Neuronal stem cell (in vitro differentiated cells): Measurements from ENCODE around the gene ETV6.

ENCODE experiments used
- DNase-seq: peaks from one replicate; pipeline ENCODE4 v3.0.0-alpha.2; 2013; ENCODE audit warnings: low spot score
- H2AFZ ChIP-seq: one replicate; pipeline ENCODE4 v1.6.1; 2013; ENCODE audit warnings: mild to moderate bottlenecking, low read length, inconsistent platforms
- H2AK5ac ChIP-seq: 2 replicates; pipeline ENCODE4 v1.6.1; 2013; ENCODE audit warnings: low read depth, mild to moderate bottlenecking, inconsistent platforms, low read length, moderate library complexity, mixed read lengths
- H2BK120ac ChIP-seq: 2 replicates; pipeline ENCODE4 v1.6.1; 2013; ENCODE audit warnings: low read depth, mild to moderate bottlenecking, inconsistent platforms, low read length, moderate library complexity, mixed read lengths
- H2BK12ac ChIP-seq: one replicate; pipeline ENCODE4 v1.6.1; 2013; ENCODE audit warnings: low read length, inconsistent platforms
- H2BK15ac ChIP-seq: 2 replicates; pipeline ENCODE4 v1.6.1; 2013; ENCODE audit warnings: mild to moderate bottlenecking, low read length, inconsistent platforms, mixed read lengths
- H2BK5ac ChIP-seq: one replicate; pipeline ENCODE4 v1.6.1; 2013; ENCODE audit warnings: inconsistent platforms, mild to moderate bottlenecking, low read length, moderate library complexity
- H3K14ac ChIP-seq: one replicate; pipeline ENCODE4 v1.6.1; 2013; ENCODE audit warnings: low read length, inconsistent platforms
- H3K18ac ChIP-seq: 2 replicates; pipeline ENCODE4 v1.6.1; 2013; ENCODE audit warnings: low read length, inconsistent platforms
- H3K23ac ChIP-seq: 2 replicates; pipeline ENCODE4 v1.6.1; 2013; ENCODE audit warnings: low read depth, mild to moderate bottlenecking, mixed read lengths, low read length, inconsistent platforms; ENCODE audit not compliant: poor library complexity
- H3K27ac ChIP-seq: replicated peaks from 3 replicates; pipeline ENCODE4 v1.5.1; 2013; ENCODE audit warnings: low read length, inconsistent platforms
- H3K27me3 ChIP-seq, 3 experiments: 2 replicates each; pipeline ENCODE4 v1.6.1; 2013; ENCODE audit warnings: low read length in 3 of 3, mild to moderate bottlenecking in 2 of 3, inconsistent platforms in 1 of 3, low read depth in 1 of 3, mixed read lengths in 1 of 3, moderate library complexity in 1 of 3; ENCODE audit not compliant: control insufficient read depth in 3 of 3, insufficient read depth in 3 of 3
- H3K36me3 ChIP-seq, 2 donors: replicated peaks in 1 of 2; 2 replicates each; pipeline ENCODE4 v1.6.1; 2013; ENCODE audit warnings: low read length in 2 of 2; ENCODE audit not compliant: control insufficient read depth in 2 of 2, insufficient read depth in 2 of 2
- H3K4ac ChIP-seq: 2 replicates; pipeline ENCODE4 v1.6.1; 2013; ENCODE audit warnings: inconsistent platforms, mild to moderate bottlenecking, low read length, moderate library complexity
- H3K4me1 ChIP-seq, 2 donors: 1 replicate in 1 of 2; 2 replicates in 1 of 2; pipeline ENCODE4 v1.6.1; 2013; ENCODE audit warnings: low read length in 2 of 2, low read depth in 1 of 2; ENCODE audit not compliant: control insufficient read depth in 2 of 2, insufficient read depth in 1 of 2
- H3K4me2 ChIP-seq: one replicate; pipeline ENCODE4 v1.6.1; 2013; ENCODE audit warnings: mild to moderate bottlenecking, low read length, inconsistent platforms; ENCODE audit not compliant: insufficient read depth, poor library complexity, severe bottlenecking
- H3K4me3 ChIP-seq, 2 donors: 2 replicates each; pipeline ENCODE4 v1.5.1; 2013; ENCODE audit warnings: low read length in 2 of 2, mild to moderate bottlenecking in 2 of 2, inconsistent platforms in 1 of 2, moderate library complexity in 1 of 2
- H3K79me1 ChIP-seq: one replicate; pipeline ENCODE4 v1.6.1; 2013; ENCODE audit warnings: low read depth, mild to moderate bottlenecking, inconsistent platforms, low read length, moderate library complexity
- H3K9ac ChIP-seq: one replicate; pipeline ENCODE4 v1.6.1; 2013; ENCODE audit warnings: mild to moderate bottlenecking, low read depth, low read length, inconsistent platforms; ENCODE audit not compliant: poor library complexity
- H3K9me3 ChIP-seq, 2 donors: replicated peaks in 1 of 2; 2 replicates each; pipeline versions ENCODE3 to v1.6.1; 2013; ENCODE audit warnings: low read length in 2 of 2, mild to moderate bottlenecking in 2 of 2, inconsistent platforms in 1 of 2, low read depth in 1 of 2, mixed read lengths in 1 of 2, moderate library complexity in 1 of 2; ENCODE audit not compliant: control insufficient read depth in 2 of 2, insufficient read depth in 1 of 2
- H4K8ac ChIP-seq: one replicate; pipeline ENCODE4 v1.6.1; 2013; ENCODE audit warnings: low read depth, mild to moderate bottlenecking, inconsistent platforms, low read length, moderate library complexity
- H4K91ac ChIP-seq: one replicate; pipeline ENCODE4 v1.6.1; 2013; ENCODE audit warnings: low read length, low read depth, mild to moderate bottlenecking, inconsistent platforms; ENCODE audit not compliant: poor library complexity
- WGBS, 2 donors: extraction: QIAGEN DNeasy Blood & Tissue Kit; methylation state at CpG; one replicate each; pipeline ENCODE4 v1.1.7; 2013; ENCODE audit warnings: missing lambda C conversion rate in 2 of 2, mixed read lengths in 1 of 2; ENCODE audit not compliant: insufficient read length in 2 of 2, insufficient replicate concordance in 1 of 2; ENCODE audit errors: extremely low coverage in 2 of 2; 5-methylcytosine and 5-hydroxymethylcytosine counted together

The ETV6 gene

DNA sequence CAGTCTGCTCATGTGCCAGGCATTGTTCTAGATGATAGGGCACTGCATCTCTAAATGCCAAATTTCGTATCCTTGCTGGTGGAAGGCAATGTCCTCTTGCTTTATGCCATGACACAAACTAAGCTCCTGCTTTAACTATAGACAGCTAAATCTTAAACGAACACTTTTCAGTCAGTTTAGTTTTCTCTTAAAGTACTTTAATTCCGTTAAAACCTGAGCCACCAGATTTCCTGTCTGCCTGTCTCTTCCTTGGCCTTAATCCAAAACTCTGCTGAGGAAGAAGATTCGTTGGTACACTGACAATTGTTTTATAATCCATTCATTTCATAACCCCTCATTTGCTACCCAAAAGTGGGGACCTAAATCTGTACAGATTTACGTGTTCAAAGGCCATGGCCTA lies 226.8 kb downstream of the ETV6 start:
- Histone ChIP-seq H2BK120ac (no peak overlapping the region), H3K4me3 (no peak overlapping the region)
- no peak for DNase-seq

GRCh38 chr12:11877102-11877826 lies 227.8 kb downstream of the ETV6 start:
- no peak overlapping the region for H3K14ac ChIP-seq
- peaks cover 12 to 27% of the 10 kb centered on the region in 2 donors for H3K4me1 ChIP-seq
- no peak overlapping the region for H2BK120ac ChIP-seq
- H3K4me2 ChIP-seq: no peak overlapping the region
- H3K4me3 ChIP-seq: no peak overlapping the region
- no peak overlapping the region for H3K9ac ChIP-seq
- no peak for DNase-seq
- H2AFZ ChIP-seq: no peak overlapping the region
- no CpG with 5 or more reads among the region's 7 CpGs for WGBS, 2 donors
- H3K4ac ChIP-seq: no peak overlapping the region
- no peak overlapping the region for H2AK5ac ChIP-seq
- no peak overlapping the region for H4K91ac ChIP-seq
- no peak overlapping the region for H3K18ac ChIP-seq
- H3K23ac ChIP-seq: no peak overlapping the region
- no peak overlapping the region for H2BK5ac ChIP-seq
- H3K79me1 ChIP-seq: no peaks in the 10 kb centered on the region
- H2BK15ac ChIP-seq: no peak overlapping the region
- no peak overlapping the region for H4K8ac ChIP-seq
- H3K27me3 ChIP-seq: no peaks in the 10 kb centered on the region
- H2BK12ac ChIP-seq: no peak overlapping the region
- no peak overlapping the region for H3K27ac ChIP-seq
- no peaks in the 10 kb centered on the region for H3K9me3 ChIP-seq
- H3K36me3 ChIP-seq: no peaks in the 10 kb centered on the region

More for the DNA sequence above, 226.8 kb downstream of the ETV6 start:
- H3K18ac ChIP-seq: no peak overlapping the region
- H2BK5ac ChIP-seq: no peak overlapping the region
- H3K4me1 ChIP-seq: peaks cover 12 to 27% of the 10 kb centered on the region in 2 donors
- H2BK15ac ChIP-seq: no peak overlapping the region
- H2AK5ac ChIP-seq: no peak overlapping the region
- no peak overlapping the region for H2AFZ ChIP-seq
- H3K9me3 ChIP-seq: no peaks in the 10 kb centered on the region
- no peak overlapping the region for H4K91ac ChIP-seq
- no peak overlapping the region for H3K27ac ChIP-seq
- no CpG with 5 or more reads among the region's 5 CpGs for WGBS, 2 donors
- H3K4me2 ChIP-seq: no peak overlapping the region
- H3K79me1 ChIP-seq: no peaks in the 10 kb centered on the region
- no peak overlapping the region for H3K9ac ChIP-seq
- peaks cover 0 to 9% of the 10 kb centered on the region in 2 donors for H3K36me3 ChIP-seq
- no peaks in the 10 kb centered on the region for H3K27me3 ChIP-seq
- no peak overlapping the region for H3K23ac ChIP-seq
- no peak overlapping the region for H3K4ac ChIP-seq
- no peak overlapping the region for H4K8ac ChIP-seq
- no peak overlapping the region for H3K14ac ChIP-seq
- no peak overlapping the region for H2BK12ac ChIP-seq

DNA sequence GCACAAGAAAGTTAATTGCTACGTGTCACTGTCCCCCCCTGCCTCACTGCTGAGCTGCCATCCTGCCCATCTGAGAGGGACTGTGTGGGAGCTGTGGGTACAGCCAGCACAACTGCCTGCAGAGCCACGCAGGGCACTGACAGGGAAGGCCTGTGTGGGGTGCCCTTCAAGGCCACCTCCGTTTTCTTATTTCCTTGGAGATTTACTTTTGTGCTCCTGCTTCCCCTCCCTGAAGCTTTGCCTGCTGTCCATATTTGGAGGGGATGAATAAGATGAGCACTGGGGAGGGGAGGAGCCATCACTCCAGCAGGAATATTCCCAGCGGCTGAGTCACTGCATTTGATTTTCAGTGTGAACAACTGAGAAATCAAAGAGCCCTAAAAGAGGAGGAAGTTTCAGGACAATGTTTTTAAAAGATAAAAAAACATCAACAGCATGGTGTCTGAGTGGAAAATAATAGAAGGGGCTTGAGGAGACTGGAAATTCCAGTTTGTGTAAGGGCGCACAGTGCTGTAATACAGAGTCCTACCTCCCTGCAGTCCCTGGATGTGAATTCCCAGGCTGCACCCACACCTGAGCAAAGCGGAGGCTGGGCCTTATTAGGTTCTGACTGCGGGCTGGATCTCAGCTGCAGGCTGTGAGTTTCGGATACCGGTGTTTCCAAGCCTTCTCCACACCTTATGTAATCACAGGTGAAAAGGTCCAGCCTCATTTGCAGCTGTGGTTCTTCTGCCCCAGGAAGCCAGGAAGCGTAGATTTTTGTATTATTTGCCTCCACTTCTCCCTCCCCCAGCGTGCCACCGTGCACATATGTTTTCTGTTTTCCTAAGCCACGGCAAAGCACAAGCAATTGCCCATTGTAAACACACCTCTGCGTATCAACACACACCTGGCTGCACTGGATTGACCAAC lies 228.7 kb downstream of the ETV6 start:
- no peak for DNase-seq
- H3K27ac ChIP-seq: no peak overlapping the region

DNA sequence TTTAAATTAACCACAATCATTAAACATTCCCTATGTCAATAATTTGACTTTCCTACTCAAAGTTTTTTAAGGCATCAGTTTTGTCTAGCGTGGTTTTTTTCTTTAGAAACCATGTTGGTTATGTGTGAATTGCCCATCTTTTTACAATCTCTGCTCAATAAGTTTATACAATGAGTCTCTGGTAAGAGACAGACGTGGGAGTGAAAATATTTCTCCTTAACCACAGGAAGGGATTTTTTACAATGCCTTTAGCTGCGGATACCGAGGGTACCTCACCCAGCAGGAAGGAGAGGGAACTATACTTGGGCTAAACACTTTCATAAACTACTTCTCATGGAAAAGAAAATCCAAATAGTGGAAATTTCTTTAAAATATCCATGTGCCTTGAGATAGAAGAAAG lies 229.8 kb downstream of the ETV6 start:
- Histone ChIP-seq H3K18ac (no peak overlapping the region), H3K4me3 (no peak overlapping the region), H2BK120ac (no peak overlapping the region), H3K4ac (no peak overlapping the region), H3K9me3 (no peaks in the 10 kb centered on the region), H3K27me3 (no peaks in the 10 kb centered on the region), H3K4me2 (no peak overlapping the region), H3K14ac (no peak overlapping the region), H2BK5ac (no peak overlapping the region), H3K4me1 (peaks cover 17 to 30% of the 10 kb centered on the region in 2 donors), H2BK15ac (no peak overlapping the region), H4K8ac (no peak overlapping the region), H4K91ac (no peak overlapping the region), H3K79me1 (no peaks in the 10 kb centered on the region), H3K23ac (no peak overlapping the region), H3K36me3 (peaks cover 0 to 10% of the 10 kb centered on the region in 2 donors), H3K27ac (no peak overlapping the region), H2BK12ac (no peak overlapping the region), H2AK5ac (no peak overlapping the region), H3K9ac (no peak overlapping the region), H2AFZ (no peak overlapping the region)
- no peak for DNase-seq
- WGBS, 2 donors: no CpG with 5 or more reads among the region's 4 CpGs

More for the DNA sequence above, 228.7 kb downstream of the ETV6 start:
- Histone ChIP-seq H2AFZ (no peak overlapping the region), H3K4me3 (no peak overlapping the region), H3K4me2 (no peak overlapping the region), H3K4me1 (peaks cover 12 to 27% of the 10 kb centered on the region in 2 donors), H3K36me3 (peaks cover 0 to 5% of the 10 kb centered on the region in 2 donors), H3K23ac (no peak overlapping the region), H3K79me1 (no peaks in the 10 kb centered on the region), H3K27me3 (no peaks in the 10 kb centered on the region), H2BK5ac (no peak overlapping the region), H3K14ac (no peak overlapping the region), H3K4ac (no peak overlapping the region), H2BK12ac (no peak overlapping the region), H4K91ac (peak overlapping the region; percentile 5), H2AK5ac (no peak overlapping the region), H2BK120ac (no peak overlapping the region), H3K9me3 (no peaks in the 10 kb centered on the region), H3K18ac (peak overlapping the region; percentile 81), H2BK15ac (no peak overlapping the region), H3K9ac (peak overlapping the region; percentile 73), H4K8ac (no peak overlapping the region)
- no CpG with 5 or more reads among the region's 14 CpGs for WGBS, 2 donors
